Left ventricle myocardium inferior (tissue), 1 donor: ENCODE measurements around the gene P2RX2. TPM values are rescaled to one million over a fixed set of nuclear protein-coding genes. Genes with fewer than 3 reads are reported as not detected.

Experiments used
- DNase-seq: peaks from one replicate; pipeline ENCODE4 v3.0.0-alpha.2; 2020
- H3K27ac ChIP-seq: fragments of 200-600 bp; replicated peaks from 2 replicates; pipeline ENCODE4 v1.8.0; 2021
- H3K27me3 ChIP-seq: fragments of 200-600 bp; 2 replicates; pipeline ENCODE4 v1.8.0; 2021; ENCODE audit warnings: low read depth
- H3K36me3 ChIP-seq: fragments of 200-600 bp; 2 replicates; pipeline ENCODE4 v1.8.0; 2021
- H3K4me1 ChIP-seq: fragments of 200-600 bp; 2 replicates; pipeline ENCODE4 v1.8.0; 2021
- H3K4me3 ChIP-seq: fragments of 200-600 bp; 2 replicates; pipeline ENCODE4 v1.8.0; 2021; ENCODE audit warnings: mild to moderate bottlenecking, moderate library complexity
- H3K9me3 ChIP-seq: fragments of 200-600 bp; replicated peaks from 2 replicates; pipeline ENCODE4 v1.8.0; 2021
- CTCF ChIP-seq: fragments of 200-600 bp; IDR thresholded peaks from 2 replicates; pipeline ENCODE4 v1.8.0; 2021; ENCODE audit warnings: antibody characterized with exemption, mild to moderate bottlenecking, borderline replicate concordance
- intact Hi-C: fragments of 100-400 bp; cut with micrococcal nuclease; formaldehyde crosslinking; loops from one replicate; pipeline ENCODE4 v1.11.0; 2022
- total RNA-seq: library from RNA; stranded (reverse); fragmentation: NEBNext Ultra II Directional; extraction: Animal tissue kit (Norgen Biotek cat#: 25700); gene quantifications from one replicate; pipeline ENCODE4 v1.2.1, GENCODE V29; 2021
- donor health status: DM: no; HTN: yes; CAD: no; lungs with severe emphysema.

P2RX2 gene
- total RNA-seq, 1 donor from 2014 or later, result not detected

DNA sequence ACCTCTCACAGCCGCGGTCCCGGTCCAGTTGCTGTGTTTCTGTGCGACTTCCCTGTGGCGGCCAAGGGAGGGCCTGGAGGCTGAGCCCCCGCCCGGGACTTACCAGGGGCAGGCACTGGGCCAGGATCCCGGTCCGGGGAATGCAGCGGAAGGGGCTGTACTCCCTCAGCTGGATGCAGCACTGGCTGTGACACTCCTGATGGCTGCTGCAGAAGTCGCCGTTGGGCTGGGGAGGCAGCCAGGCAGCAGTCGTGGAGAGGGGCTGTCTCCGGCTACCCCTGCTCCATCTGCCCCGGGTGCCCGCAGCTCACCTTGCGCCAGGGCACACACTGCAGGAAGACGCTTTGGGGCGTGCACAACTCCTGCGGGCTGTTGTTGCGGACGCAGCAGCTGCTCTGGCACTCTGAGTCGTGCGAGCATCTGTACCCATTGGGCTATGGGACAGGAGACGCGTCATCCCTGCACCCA is 14.4 kb upstream of the P2RX2 start:
- intact Hi-C loops, result no loop called here
- DNase-seq, result peak; percentile 64
- TF ChIP-seq CTCF, result no peak
- H3K9me3 ChIP-seq, result no peaks in the 10 kb centered on the region
- peak overlapping the region; percentile 86 for H3K27ac ChIP-seq
- H3K4me3 ChIP-seq, result peak overlapping the region; percentile 66
- peaks cover 90% of the 10 kb centered on the region for H3K27me3 ChIP-seq
- H3K36me3 ChIP-seq, result no peaks in the 10 kb centered on the region
- H3K4me1 ChIP-seq, result peaks cover 39% of the 10 kb centered on the region

GRCh38 chr12:132604668-132605441 is 13.7 kb upstream of the P2RX2 start:
- Histone ChIP-seq H3K4me3 (peak overlapping the region; percentile 66), H3K27ac (no peak overlapping the region), H3K4me1 (peaks cover 38% of the 10 kb centered on the region), H3K36me3 (no peaks in the 10 kb centered on the region), H3K9me3 (no peaks in the 10 kb centered on the region), H3K27me3 (peaks cover 91% of the 10 kb centered on the region)
- TF ChIP-seq CTCF, result no peak
- DNase-seq, result no peak
- intact Hi-C loops, result no loop called here

GRCh38 chr12:132605892-132606291 is 12.7 kb upstream of the P2RX2 start:
- intact Hi-C loops, result no loop called here
- Histone ChIP-seq H3K27ac (no peak overlapping the region), H3K4me1 (peaks cover 37% of the 10 kb centered on the region), H3K36me3 (no peaks in the 10 kb centered on the region), H3K4me3 (no peak overlapping the region), H3K27me3 (peaks cover 97% of the 10 kb centered on the region), H3K9me3 (no peaks in the 10 kb centered on the region)
- no peak for TF ChIP-seq CTCF
- no peak for DNase-seq

DNA sequence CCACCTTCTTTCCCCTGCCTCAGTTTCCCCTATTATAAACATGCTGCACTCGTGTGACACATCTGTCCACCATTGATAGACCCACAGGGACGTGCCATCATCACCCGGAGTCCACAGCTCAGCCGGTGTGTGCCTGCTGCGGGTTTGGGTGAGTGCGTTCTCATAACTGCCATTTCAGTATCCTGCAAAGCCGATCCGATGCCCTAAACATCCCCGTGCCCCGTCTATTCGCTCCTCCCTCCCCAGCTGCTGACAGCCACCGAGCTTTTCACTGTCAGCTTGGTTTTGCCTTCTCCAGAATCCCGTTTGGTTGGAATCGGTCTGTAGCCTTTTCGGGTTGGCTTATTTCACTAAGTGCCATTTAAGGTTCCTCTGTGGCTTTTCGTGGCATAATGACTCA is 12.1 kb upstream of the P2RX2 start:
- peaks cover 34% of the 10 kb centered on the region for H3K4me1 ChIP-seq
- no peak for TF ChIP-seq CTCF
- no peaks in the 10 kb centered on the region for H3K36me3 ChIP-seq
- peaks cover 97% of the 10 kb centered on the region for H3K27me3 ChIP-seq
- H3K9me3 ChIP-seq, result peaks cover 3% of the 10 kb centered on the region
- no peak overlapping the region for H3K4me3 ChIP-seq
- no peak overlapping the region for H3K27ac ChIP-seq
- intact Hi-C loops, result no loop called here
- no peak for DNase-seq

DNA sequence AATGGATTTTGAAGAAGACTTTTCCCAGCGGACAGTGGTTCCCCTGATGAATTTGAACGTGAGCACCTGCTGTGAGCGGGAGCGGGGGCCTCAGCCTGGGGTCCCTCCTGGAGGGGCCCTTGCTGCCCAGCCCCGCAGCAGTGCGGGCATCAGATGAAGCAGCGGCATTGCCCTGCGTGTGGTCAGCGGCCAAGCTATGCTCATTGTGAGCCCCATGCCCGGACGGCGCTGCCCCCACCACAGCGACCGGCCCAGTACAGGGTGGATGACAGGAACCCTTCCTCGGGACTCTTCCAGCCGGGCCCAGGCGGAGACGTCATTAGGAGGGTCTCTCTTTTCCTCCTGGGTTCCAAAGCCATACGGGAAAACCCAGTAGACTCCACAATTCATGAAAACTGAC is 11.6 kb upstream of the P2RX2 start:
- intact Hi-C loops, result no loop called here
- Histone ChIP-seq H3K27ac (no peak overlapping the region), H3K4me1 (peaks cover 34% of the 10 kb centered on the region), H3K27me3 (peaks cover 98% of the 10 kb centered on the region), H3K36me3 (no peaks in the 10 kb centered on the region), H3K9me3 (peaks cover 8% of the 10 kb centered on the region), H3K4me3 (no peak overlapping the region)
- no peak for TF ChIP-seq CTCF
- no peak for DNase-seq
